Measurements from ENCODE around the gene FAM193A.

The FAM193A gene

GRCh38 chr4:2626231-2626630, 89.8 kb downstream of the FAM193A start:
- no peak for DNase-seq (ENCODE audit: low read depth in 1 of 2, low spot score in 1 of 2)
- H3K27ac ChIP-seq (replicated peaks): no peak overlapping the region
- H3K27me3 ChIP-seq (ENCODE audit: insufficient read depth, poor library complexity, severe bottlenecking): no peaks in the 10 kb centered on the region
- no peak overlapping the region for H3K4me3 ChIP-seq (replicated peaks; ENCODE audit: insufficient read depth, low read length)
- TF ChIP-seq SPI1 (IDR thresholded peaks at IDR 0.05; ENCODE audit: borderline replicate concordance, low read depth) (no peak), REST (IDR thresholded peaks at IDR 0.05; ENCODE audit: insufficient replicate concordance, low read depth) (no peak), CTCF (IDR thresholded peaks at IDR 0.05; ENCODE audit: insufficient read depth, low read length) (no peak), GABPA (IDR thresholded peaks at IDR 0.05; ENCODE audit: low read depth) (no peak), POLR2AphosphoS5 (IDR thresholded peaks at IDR 0.05; ENCODE audit: low read depth) (no peak)

- H3K27me3 ChIP-seq (ENCODE audit: insufficient read depth, poor library complexity, severe bottlenecking): no peaks in the 10 kb centered on the region
- DNase-seq (ENCODE audit: low read depth in 1 of 2, low spot score in 1 of 2): no peak
- no peak for TF ChIP-seq SPI1 (IDR thresholded peaks at IDR 0.05; ENCODE audit: borderline replicate concordance, low read depth)
- TF ChIP-seq POLR2AphosphoS5 (IDR thresholded peaks at IDR 0.05; ENCODE audit: low read depth): no peak
- no peak for TF ChIP-seq GABPA (IDR thresholded peaks at IDR 0.05; ENCODE audit: low read depth)
- no peak for TF ChIP-seq REST (IDR thresholded peaks at IDR 0.05; ENCODE audit: insufficient replicate concordance, low read depth)
- TF ChIP-seq CTCF (IDR thresholded peaks at IDR 0.05; ENCODE audit: insufficient read depth, low read length): no peak
- no peak overlapping the region for H3K4me3 ChIP-seq (replicated peaks; ENCODE audit: insufficient read depth, low read length)
- H3K27ac ChIP-seq (replicated peaks): no peak overlapping the region
Measured at GRCh38 chr4:2630556-2631273, 94.3 kb downstream of the FAM193A start.

- Histone ChIP-seq H3K4me3 (replicated peaks; ENCODE audit: insufficient read depth, low read length) (no peak overlapping the region), H3K27me3 (ENCODE audit: insufficient read depth, poor library complexity, severe bottlenecking) (no peaks in the 10 kb centered on the region), H3K27ac (replicated peaks) (no peak overlapping the region)
- TF ChIP-seq GABPA (IDR thresholded peaks at IDR 0.05; ENCODE audit: low read depth) (no peak), POLR2AphosphoS5 (IDR thresholded peaks at IDR 0.05; ENCODE audit: low read depth) (no peak), SPI1 (IDR thresholded peaks at IDR 0.05; ENCODE audit: borderline replicate concordance, low read depth) (no peak), REST (IDR thresholded peaks at IDR 0.05; ENCODE audit: insufficient replicate concordance, low read depth) (no peak)
- no peak for DNase-seq (ENCODE audit: low read depth in 1 of 2, low spot score in 1 of 2)
Measured at GRCh38 chr4:2634014-2634413, 97.6 kb downstream of the FAM193A start.
